Trophoblast cell (in vitro differentiated cells and primary cell): ENCODE measurements around the gene ENPP4.
A peak's percentile ranks its signal among the peaks of the same experiment; 100 is the strongest.

Experiments used
- DNase-seq, 2 donors: peaks; one replicate each; pipeline ENCODE4 v3.0.0-alpha.2; 2016
- H2AFZ ChIP-seq: 2 replicates; pipeline ENCODE4 v1.6.1; 2013; ENCODE audit warnings: low read length, moderate library complexity, mild to moderate bottlenecking; ENCODE audit not compliant: insufficient read depth, poor library complexity
- H2AK5ac ChIP-seq: 2 replicates; pipeline ENCODE4 v1.6.1; 2013; ENCODE audit warnings: mild to moderate bottlenecking, low read length
- H2BK120ac ChIP-seq: 2 replicates; pipeline ENCODE4 v1.6.1; 2013; ENCODE audit warnings: low read length, mild to moderate bottlenecking, moderate library complexity; ENCODE audit not compliant: insufficient read depth, poor library complexity
- H2BK12ac ChIP-seq: 2 replicates; pipeline ENCODE4 v1.6.1; 2013; ENCODE audit warnings: mild to moderate bottlenecking, low read length, moderate library complexity
- H2BK5ac ChIP-seq: 2 replicates; pipeline ENCODE4 v1.6.1; 2013; ENCODE audit warnings: low read length, low read depth, moderate library complexity, mild to moderate bottlenecking; ENCODE audit not compliant: poor library complexity
- H3K14ac ChIP-seq: 2 replicates; pipeline ENCODE4 v1.6.1; 2013; ENCODE audit warnings: mild to moderate bottlenecking, low read length
- H3K18ac ChIP-seq: 2 replicates; pipeline ENCODE4 v1.6.1; 2013; ENCODE audit warnings: mild to moderate bottlenecking, low read length
- H3K23ac ChIP-seq: 2 replicates; pipeline ENCODE4 v1.6.1; 2013; ENCODE audit warnings: low read length
- H3K27ac ChIP-seq: 2 replicates; pipeline ENCODE4 v1.5.1; 2013; ENCODE audit warnings: low read depth, mild to moderate bottlenecking, inconsistent platforms, low read length, moderate library complexity
- H3K27me3 ChIP-seq: 2 replicates; pipeline ENCODE4 v1.6.1; 2013; ENCODE audit warnings: inconsistent platforms, mild to moderate bottlenecking, low read length, moderate library complexity; ENCODE audit not compliant: insufficient read depth
- H3K36me3 ChIP-seq, 2 experiments: 1 replicate in 1 of 2; 2 replicates in 1 of 2; pipeline ENCODE4 v1.6.1; 2013; ENCODE audit warnings: low read length in 2 of 2, mild to moderate bottlenecking in 2 of 2, moderate library complexity in 1 of 2; ENCODE audit not compliant: insufficient read depth in 2 of 2, control insufficient read depth in 1 of 2
- H3K4ac ChIP-seq: 2 replicates; pipeline ENCODE4 v1.6.1; 2013; ENCODE audit warnings: low read depth, mild to moderate bottlenecking, low read length, moderate library complexity
- H3K4me1 ChIP-seq, 2 experiments: 1 replicate in 1 of 2; 2 replicates in 1 of 2; pipeline ENCODE4 v1.6.1; 2013; ENCODE audit warnings: low read length in 2 of 2, mild to moderate bottlenecking in 2 of 2, moderate library complexity in 1 of 2; ENCODE audit not compliant: insufficient read depth in 2 of 2, control insufficient read depth in 1 of 2
- H3K4me2 ChIP-seq: 2 replicates; pipeline ENCODE4 v1.6.1; 2013; ENCODE audit warnings: inconsistent platforms, mild to moderate bottlenecking, low read length, moderate library complexity
- H3K4me3 ChIP-seq: 2 replicates; pipeline ENCODE4 v1.5.1; 2013; ENCODE audit warnings: mild to moderate bottlenecking, low read depth, low read length, inconsistent platforms
- H3K79me1 ChIP-seq: one replicate; pipeline ENCODE4 v1.6.1; 2013; ENCODE audit warnings: low read length
- H3K79me2 ChIP-seq: 2 replicates; pipeline ENCODE4 v1.6.1; 2013; ENCODE audit warnings: low read length, mild to moderate bottlenecking; ENCODE audit not compliant: control insufficient read depth, insufficient read depth, poor library complexity
- H3K9ac ChIP-seq: 2 replicates; pipeline ENCODE4 v1.6.1; 2013; ENCODE audit warnings: mild to moderate bottlenecking, low read length
- H3K9me3 ChIP-seq: 2 replicates; pipeline ENCODE4 v1.6.1; 2013; ENCODE audit warnings: low read depth, mild to moderate bottlenecking, control low read depth, inconsistent platforms, low read length; ENCODE audit not compliant: insufficient read depth
- H4K12ac ChIP-seq: 2 replicates; pipeline ENCODE4 v1.6.1; 2013; ENCODE audit warnings: low read depth, mild to moderate bottlenecking, low read length, moderate library complexity
- H4K8ac ChIP-seq: 2 replicates; pipeline ENCODE4 v1.6.1; 2013; ENCODE audit warnings: low read depth, mild to moderate bottlenecking, low read length, moderate library complexity
- H4K91ac ChIP-seq: one replicate; pipeline ENCODE4 v1.6.1; 2013; ENCODE audit warnings: low read depth, mild to moderate bottlenecking, low read length, moderate library complexity
- WGBS: extraction: QIAGEN DNeasy Blood & Tissue Kit; methylation state at CpG from one replicate; pipeline ENCODE4 v1.1.7; 2013; ENCODE audit warnings: missing lambda C conversion rate; ENCODE audit not compliant: insufficient read length, insufficient coverage; ENCODE audit errors: extremely low coverage; 5-methylcytosine and 5-hydroxymethylcytosine counted together

The ENPP4 gene

DNA sequence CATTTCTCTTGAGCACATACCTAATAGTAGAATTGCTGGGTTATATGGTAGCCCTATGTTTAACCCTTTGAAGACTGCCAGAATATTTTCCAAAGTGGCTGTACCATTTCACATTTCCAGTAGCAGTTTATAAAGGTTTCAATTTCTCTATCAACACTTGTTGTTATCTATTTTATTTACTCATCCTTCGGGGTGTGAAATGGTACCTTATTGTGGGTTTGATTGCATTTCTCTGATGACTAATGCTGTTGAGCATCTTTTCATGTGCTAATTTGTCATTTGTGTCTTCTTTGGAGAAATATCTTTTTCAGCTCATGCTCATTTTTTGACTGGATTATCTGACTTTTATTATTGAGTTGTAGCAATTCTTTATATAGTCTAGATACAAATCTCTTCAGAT, 5.4 kb downstream of the ENPP4 start:
- Histone ChIP-seq H4K91ac (no peak overlapping the region), H3K79me2 (no peaks in the 10 kb centered on the region), H3K14ac (no peak overlapping the region), H4K8ac (no peak overlapping the region), H2BK5ac (no peak overlapping the region), H3K79me1 (peaks cover under 1% of the 10 kb centered on the region), H3K23ac (no peak overlapping the region), H3K9me3 (no peaks in the 10 kb centered on the region), H2AFZ (no peak overlapping the region), H2BK12ac (no peak overlapping the region), H4K12ac (no peak overlapping the region), H3K27ac (no peak overlapping the region), H3K4me3 (no peak overlapping the region), H3K4me2 (no peak overlapping the region), H3K18ac (no peak overlapping the region), H2BK120ac (no peak overlapping the region), H3K4ac (no peak overlapping the region), H3K9ac (no peak overlapping the region), H3K27me3 (no peaks in the 10 kb centered on the region), H2AK5ac (no peak overlapping the region), H3K4me1 (no peaks in the 10 kb centered on the region), H3K36me3 (no peaks in the 10 kb centered on the region)
- WGBS, result no CpG with 5 or more reads among the region's 1 CpG
- DNase-seq, result no peak

DNA sequence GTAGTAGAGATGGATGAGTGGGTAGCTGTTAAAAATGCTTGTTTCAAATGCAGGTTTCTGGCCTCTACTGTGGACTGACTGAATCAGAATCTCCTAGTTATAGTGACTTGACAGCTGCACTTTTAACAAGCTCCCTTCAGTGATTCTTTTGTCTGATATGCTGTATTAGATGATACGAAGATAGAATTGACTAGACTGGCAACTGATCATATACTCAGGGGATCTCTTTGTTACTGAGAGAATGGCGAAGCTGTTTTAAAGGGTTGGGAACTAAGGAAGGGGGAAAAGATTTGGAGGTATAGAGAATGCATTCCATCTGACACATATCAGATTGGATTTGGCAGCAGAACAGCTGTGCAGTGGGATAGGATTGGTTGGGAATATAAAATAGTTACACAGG, 7.0 kb downstream of the ENPP4 start:
- Histone ChIP-seq H4K8ac (no peak overlapping the region), H2BK12ac (no peak overlapping the region), H3K9ac (no peak overlapping the region), H3K4me3 (no peak overlapping the region), H2BK120ac (no peak overlapping the region), H3K14ac (no peak overlapping the region), H3K79me2 (no peaks in the 10 kb centered on the region), H3K23ac (no peak overlapping the region), H3K4me2 (no peak overlapping the region), H4K91ac (no peak overlapping the region), H3K18ac (no peak overlapping the region), H3K27me3 (no peaks in the 10 kb centered on the region), H3K4me1 (no peaks in the 10 kb centered on the region), H3K9me3 (no peaks in the 10 kb centered on the region), H3K36me3 (no peaks in the 10 kb centered on the region), H2AFZ (no peak overlapping the region), H3K79me1 (no peaks in the 10 kb centered on the region), H2BK5ac (no peak overlapping the region), H3K27ac (no peak overlapping the region), H4K12ac (no peak overlapping the region), H3K4ac (no peak overlapping the region), H2AK5ac (no peak overlapping the region)
- no CpG with 5 or more reads among the region's 2 CpGs for WGBS
- DNase-seq, result no peak

DNA sequence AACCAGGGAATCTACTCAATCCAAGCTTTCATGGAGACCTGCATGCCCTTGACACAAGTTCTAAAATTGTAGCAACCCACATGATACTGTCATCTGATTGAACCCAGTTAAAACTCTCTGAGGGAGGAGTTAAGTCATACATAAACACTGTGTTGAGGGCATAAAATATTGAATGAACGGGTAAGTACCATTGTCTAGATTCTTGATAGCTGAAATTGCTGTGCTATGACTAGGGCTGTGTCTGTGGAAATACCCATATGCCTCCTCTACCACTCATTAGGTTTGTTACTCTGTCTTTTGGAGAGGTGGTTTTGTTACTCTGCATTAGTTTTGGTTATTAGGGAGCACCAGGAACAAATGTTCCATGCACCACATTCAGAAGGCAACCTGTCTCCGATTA, 7.6 kb downstream of the ENPP4 start:
- Histone ChIP-seq H3K79me1 (no peaks in the 10 kb centered on the region), H4K8ac (no peak overlapping the region), H2BK5ac (no peak overlapping the region), H3K4ac (no peak overlapping the region), H3K9ac (no peak overlapping the region), H3K4me2 (no peak overlapping the region), H2BK12ac (no peak overlapping the region), H4K91ac (no peak overlapping the region), H3K23ac (no peak overlapping the region), H3K27ac (no peak overlapping the region), H3K36me3 (no peaks in the 10 kb centered on the region), H3K4me1 (no peaks in the 10 kb centered on the region), H2AK5ac (no peak overlapping the region), H3K9me3 (no peaks in the 10 kb centered on the region), H3K79me2 (no peaks in the 10 kb centered on the region), H2BK120ac (no peak overlapping the region), H3K27me3 (no peaks in the 10 kb centered on the region), H2AFZ (no peak overlapping the region), H3K4me3 (no peak overlapping the region), H3K14ac (no peak overlapping the region), H3K18ac (no peak overlapping the region), H4K12ac (no peak overlapping the region)
- peak; percentile 7 to 63 for DNase-seq
- WGBS, result no CpG with 5 or more reads among the region's 2 CpGs

DNA sequence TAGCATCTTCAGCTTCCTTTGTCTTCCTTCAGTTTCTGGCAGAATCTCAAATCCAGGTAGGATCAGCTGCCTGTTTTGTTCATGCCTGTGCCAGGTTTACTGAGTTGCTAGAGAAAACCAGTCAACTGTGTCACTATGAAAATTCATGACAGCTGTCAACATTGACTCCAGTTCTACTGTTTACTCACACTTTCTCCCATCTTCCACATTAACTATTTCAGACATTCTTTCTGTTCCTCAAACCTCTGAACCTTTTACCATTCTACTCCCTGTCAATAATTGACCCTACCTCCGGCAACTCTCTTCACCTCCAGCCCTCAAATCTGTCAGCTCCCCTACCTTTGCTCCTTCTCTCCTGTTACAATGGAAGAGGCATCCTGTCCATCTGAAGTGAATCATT, 8.5 kb downstream of the ENPP4 start:
- Histone ChIP-seq H4K12ac (no peak overlapping the region), H2BK120ac (no peak overlapping the region), H3K14ac (no peak overlapping the region), H3K4me1 (no peaks in the 10 kb centered on the region), H3K4ac (no peak overlapping the region), H3K36me3 (no peaks in the 10 kb centered on the region), H2BK5ac (no peak overlapping the region), H2AK5ac (no peak overlapping the region), H4K91ac (no peak overlapping the region), H3K9me3 (no peaks in the 10 kb centered on the region), H3K4me3 (no peak overlapping the region), H3K18ac (no peak overlapping the region), H3K4me2 (no peak overlapping the region), H3K9ac (no peak overlapping the region), H2BK12ac (no peak overlapping the region), H3K79me2 (no peaks in the 10 kb centered on the region), H2AFZ (no peak overlapping the region), H3K79me1 (no peaks in the 10 kb centered on the region), H3K27ac (no peak overlapping the region), H3K23ac (no peak overlapping the region), H4K8ac (no peak overlapping the region), H3K27me3 (no peaks in the 10 kb centered on the region)
- DNase-seq, result no peak
- WGBS, result no CpG with 5 or more reads among the region's 1 CpG
